GM21723 (cell line): ENCODE measurements around the gene KCNIP1.
A peak's percentile ranks its signal among the peaks of the same experiment; 100 is the strongest.

ENCODE experiments used
- ATAC-seq: cut with Tn5 transposase; IDR thresholded peaks from one replicate; pipeline ENCODE4 v1.9.1; 2021; ENCODE audit warnings: mild to moderate bottlenecking, moderate library complexity; ENCODE audit not compliant: unreplicated experiment

Gene KCNIP1

DNA sequence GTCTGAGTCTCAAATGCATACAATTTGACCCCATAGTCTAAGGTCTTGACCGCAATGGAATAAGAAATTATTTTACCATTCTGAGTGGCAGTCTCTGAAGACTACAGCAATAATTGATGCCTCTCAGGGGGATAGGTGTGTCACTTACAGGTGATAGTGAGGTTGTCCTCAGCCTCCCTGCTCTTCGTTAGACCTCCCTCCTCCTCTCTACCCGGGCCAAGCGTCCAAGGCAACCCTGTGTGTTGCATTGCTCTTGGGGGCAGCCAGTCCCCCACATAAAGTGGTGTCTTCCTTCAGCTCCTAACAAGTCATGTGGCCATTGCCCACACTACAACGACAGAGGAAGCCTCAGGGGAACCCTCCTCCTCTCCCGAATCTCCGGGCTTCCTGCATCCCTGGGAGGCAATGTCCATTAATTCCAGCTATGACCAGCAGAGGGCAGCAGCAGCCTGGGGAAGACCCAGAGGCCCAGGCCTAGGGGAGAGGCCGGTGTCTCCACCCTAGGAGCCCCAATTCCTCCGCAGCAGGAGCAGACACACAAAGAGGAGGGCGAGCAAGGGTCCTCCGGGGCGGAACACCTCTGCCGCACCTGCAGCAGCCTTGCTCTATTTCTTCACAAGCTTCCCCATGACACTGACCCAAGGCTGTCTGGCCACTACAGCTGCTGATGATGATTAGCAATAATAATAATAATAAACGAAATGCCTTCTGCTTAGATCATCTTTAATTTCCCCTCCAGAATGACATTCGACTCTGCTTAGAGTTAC lies 134.8 kb downstream of the KCNIP1 start:
- ATAC-seq, result peak; percentile 85

DNA sequence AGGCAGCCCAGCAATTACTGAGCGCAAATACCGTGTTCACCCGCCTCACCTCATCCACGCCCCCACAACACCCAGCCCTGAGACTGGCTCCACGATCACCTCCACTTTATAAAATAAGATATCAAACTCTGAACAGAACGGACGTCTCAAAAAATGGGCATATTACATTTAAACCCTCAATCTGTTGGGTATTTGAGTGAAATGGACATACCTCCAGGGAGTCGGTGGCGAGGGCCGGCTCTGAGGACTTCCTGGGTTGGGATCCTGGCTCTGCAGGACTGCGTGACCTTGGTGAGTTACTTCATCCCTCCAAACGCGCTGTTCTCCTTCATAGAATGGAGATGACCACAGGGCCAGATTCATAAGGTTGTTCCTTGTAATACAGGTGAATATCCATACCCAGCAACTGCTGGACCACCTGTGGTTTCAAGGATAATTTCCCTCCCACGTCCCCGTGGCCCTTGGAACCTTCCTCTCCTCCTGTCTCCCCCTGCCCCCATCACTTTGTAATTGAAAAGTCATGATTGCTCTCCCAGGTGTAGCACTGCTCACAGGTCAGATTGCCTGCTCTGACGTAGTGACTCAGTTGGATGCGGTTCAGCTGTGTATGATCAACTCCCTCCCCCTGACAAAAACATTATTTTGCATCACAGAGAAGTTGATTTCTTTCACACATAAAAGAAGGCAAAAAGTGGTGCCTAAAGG lies 135.6 kb downstream of the KCNIP1 start:
- ATAC-seq, result no peak

DNA sequence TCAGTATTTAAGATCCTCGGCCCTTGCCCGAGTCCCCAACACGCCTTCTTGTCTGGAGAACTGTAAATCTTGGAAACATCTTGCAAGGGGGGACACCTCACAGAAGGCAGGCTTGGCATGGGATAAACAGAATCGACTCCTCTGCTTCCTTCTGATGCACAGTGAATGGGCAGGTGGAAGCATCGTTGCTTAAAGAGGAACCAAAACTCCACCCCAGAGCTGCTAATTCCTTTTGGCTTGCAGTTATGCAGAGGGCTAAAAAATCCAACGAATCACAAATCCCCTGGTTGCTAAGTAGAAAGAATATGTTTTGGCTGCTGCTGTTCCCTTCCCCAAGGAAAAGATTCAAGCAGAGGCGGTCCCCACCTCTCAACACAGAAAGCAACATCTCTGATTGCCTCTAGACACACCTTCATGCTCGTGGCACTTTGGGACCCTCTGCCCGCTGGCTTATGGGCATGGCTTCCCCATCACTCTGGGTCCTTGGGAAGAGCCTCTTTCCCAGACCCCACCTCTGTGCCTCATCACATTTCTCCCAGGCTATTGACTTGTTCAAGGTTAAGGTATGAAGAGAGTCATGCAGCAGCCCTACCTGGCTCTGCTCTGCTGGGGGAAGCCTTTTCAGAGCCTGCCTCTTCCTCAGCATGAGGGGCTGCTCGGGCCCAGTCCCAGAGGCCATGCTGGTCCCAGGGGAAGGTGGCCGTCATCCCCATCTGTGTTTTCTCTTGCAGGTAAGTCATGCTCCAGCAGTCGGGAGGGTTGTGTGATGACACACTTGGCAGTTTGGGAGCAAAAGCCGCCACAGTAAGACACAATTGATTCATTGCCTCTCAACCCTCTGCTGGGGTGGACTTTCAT lies 137.1 kb downstream of the KCNIP1 start:
- no peak for ATAC-seq

DNA sequence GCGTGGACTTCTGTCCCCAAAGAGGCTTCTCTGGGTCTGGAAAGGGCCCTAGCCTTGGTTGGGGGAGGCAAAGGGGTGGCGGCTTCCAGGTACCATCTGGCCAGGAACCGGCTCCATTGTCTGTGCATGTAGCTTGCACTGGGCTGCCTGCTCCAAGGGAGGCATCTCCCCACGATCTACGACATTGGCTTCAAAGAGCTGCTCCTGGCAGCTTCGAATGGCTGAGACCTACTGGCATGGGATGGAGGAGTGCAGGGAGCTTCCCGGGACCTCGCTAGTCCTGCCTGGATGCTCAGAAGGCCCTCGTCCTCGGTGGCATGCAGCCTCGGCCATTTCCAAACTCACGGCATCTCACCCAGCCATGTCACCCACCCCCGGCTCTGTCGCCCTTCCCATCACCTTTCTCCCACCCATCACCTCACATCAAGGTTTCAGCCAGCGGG lies 137.8 kb downstream of the KCNIP1 start:
- no peak for ATAC-seq

DNA sequence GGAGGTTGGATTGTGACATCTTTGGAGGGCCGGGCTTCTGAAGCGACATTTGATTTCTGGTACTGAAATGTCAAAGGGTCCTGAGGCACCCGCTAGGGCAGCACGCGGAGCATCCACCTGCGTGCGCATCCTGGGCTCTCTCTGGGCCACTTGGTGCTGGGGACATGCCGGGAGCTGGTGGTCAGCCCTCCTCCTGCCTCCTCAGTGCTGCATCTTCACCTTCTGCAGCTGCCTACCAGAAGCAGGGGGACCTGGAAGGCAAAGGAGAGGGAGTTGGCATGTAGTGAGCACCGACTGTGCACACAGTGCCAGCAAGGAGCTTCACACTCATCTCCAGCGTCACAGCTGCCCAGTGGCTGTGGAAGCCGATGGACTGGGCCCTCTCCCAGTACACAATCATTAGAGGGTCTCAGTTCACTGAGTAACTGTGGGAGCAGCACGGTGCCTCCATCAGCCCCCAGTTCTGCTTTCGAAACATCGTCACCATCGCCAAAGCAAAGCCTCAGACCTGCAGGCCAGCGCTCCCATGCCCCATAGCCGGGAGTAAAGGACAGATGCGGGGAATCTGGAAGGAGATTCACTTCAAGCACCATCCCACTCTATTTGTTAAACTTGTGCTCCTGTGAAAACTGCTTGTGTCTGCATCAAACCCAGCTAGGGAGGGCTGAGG lies 138.4 kb downstream of the KCNIP1 start:
- ATAC-seq, result no peak

DNA sequence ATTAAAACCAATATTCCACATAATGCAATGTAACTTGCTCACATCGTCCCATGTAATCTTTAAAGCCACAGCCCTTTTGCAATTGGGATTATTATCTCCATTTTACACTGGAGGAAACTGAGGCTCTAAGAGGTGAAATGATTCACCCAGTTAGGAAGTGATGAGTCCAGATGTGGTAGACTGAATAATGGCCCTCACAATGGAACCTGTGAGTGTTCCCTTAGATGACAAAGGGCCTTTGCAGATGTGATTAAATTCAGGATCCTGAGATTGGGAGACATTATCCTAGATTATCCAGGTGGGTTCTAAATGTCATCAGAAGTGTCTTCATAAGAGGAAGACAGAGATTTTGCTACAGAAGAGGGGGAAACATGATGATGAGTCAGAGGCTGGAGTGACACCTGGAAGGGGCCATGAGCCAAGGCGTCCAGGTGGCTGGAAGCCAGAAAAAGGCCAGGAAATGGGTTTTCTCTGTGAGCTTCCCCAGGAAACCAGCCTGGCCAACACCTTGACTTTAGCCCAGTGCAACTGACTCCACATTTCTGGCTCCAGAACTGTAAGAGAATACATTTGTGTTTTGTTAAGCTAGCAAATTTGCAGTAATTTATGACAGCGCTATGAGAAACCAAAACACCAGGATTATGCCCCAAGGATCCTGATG lies 139.1 kb downstream of the KCNIP1 start:
- ATAC-seq, result no peak

DNA sequence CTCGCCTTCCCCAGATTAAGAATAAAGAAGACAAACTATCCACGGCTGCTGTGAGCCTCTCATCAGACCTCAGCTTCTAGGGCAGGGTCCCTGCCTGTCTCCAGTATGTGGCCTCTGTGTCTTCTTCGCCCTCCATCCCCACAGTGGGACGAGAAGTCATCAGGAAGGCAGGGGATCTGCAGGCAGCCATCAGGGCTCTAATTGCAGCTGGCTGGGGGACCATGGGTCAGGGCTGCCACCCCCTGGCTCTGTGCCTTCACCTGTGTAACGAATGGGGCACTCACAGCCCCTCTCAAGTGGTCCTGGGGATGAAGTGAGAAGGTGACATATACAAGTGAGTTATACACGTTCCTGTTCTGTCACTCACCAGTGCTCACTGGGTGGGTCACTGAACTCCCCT lies 139.8 kb downstream of the KCNIP1 start:
- ATAC-seq, result no peak

DNA sequence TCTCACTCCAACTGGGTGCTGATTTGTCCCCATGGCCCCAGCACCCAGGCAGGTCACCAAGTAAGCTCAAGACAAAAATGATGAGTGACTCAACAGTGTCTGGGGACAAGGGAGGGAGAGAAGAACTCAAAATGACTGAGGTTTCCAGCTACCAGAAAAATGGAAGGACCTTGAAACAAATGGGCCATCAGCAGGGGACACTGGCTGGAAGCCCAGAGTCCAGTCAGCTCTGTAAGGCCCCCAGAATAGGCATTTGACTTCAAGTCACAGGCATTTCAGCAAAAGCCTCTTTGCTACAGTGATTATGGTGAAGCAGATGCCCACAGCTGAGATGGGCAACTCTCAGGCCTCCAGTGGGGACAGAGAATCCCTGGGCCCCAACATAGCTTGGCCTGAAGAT lies 140.7 kb downstream of the KCNIP1 start:
- ATAC-seq, result no peak

DNA sequence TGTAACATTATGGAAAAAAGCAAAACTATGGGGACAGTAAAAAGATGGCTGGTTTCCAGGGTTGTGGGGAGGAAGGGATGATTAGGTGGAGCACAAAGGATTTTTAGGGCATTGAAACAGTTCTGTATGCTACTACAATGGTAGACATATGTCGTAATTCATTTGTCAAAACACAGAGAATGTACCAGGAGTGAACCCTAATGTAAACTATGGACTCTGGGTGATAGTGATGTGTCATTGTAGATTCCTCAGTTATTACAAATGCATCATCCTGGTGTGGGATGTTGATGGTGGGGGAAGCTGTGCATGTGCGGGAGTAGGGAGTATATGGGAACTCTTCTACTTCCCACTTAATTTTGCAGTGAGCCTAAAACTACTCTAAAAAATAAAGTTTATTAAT lies 144.7 kb downstream of the KCNIP1 start:
- ATAC-seq, result no peak

DNA sequence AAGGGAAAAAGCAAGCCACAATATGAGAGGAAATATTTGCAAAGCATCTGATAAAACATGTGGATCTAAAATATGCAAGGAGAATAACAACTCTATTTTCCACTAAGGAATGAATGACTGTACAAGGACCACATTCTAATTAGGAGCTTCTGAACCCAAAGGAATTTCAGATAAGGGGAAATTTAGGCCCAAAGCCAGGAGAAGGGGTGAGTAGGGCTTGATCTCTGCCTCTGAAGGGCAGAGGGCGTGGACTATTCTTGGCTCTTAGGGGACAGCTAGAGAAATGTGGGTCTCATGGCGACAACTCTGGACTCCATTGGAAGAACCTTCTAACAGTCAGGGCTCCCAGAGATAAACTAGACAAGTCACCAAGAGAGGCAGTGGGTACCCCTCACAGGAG lies 147.0 kb downstream of the KCNIP1 start:
- ATAC-seq, result no peak

DNA sequence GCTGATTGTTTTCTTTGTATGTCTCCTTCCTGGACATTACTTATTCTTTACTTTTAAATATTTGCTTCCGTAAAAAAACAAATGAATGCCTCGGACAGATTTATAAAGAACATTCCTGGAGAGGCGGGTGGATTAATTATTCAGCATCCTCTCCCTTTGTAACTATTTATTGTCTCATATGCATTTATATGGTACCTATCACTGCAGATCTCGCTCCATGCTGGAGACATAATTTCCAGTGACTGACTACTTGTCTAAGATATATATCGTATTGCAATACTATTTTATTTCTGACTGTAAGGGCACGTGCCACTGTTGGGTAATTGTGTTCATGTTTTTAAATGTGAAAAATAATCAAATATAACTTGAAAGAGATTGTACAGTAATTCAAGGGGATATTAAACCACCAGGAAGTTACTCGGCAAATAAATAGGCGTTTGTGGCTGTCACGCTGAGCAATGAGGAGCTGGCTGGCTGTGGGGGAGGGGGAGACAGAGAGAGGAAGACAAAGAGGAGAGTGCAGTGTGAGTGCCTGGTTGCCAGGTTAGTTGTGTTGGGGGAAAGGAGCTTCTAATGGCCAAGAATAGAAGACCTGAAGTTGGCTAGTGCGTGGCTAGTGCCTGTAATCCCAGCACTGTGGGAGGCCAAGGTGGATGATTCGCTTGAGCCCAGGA lies 147.9 kb downstream of the KCNIP1 start:
- ATAC-seq, result no peak

DNA sequence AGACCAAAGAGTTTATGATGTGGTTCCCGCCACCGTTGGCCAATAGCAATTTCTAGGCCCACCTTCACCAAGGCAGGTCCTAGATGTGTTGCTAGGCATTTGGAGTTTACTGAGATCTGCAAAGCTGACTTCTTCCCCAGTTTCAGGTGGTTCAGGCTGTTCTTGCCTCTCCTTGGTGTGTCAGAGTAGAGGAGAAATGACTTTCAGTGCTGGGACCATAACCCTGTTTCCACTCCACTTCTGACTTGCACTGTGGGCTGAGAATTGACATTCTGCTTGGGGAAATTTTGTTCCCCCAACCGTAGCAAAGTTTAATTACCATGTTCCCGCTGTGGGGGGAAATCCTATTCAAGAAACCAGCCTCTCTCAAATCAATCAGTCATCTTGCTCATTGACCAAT lies 151.7 kb downstream of the KCNIP1 start:
- ATAC-seq, result no peak

DNA sequence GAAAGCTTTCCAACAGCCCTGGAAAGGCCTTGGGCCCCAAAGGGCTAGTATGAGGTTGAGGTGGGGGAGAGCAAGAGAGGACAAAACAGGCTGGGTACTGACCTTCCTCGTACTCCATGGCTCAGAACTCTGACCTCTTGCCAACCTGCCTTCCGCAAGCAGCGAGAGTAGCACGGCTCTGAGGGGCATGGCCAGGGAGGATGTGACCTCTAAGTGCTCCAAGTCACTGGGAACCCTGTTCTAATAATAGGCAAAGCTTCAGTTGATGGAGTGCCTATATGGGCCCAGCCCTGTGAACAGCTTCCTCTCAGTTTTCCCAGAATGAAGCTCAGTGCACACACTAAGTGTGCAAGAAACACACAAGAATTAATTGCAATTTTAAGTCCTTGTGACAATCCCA lies 152.1 kb downstream of the KCNIP1 start:
- no peak for ATAC-seq

DNA sequence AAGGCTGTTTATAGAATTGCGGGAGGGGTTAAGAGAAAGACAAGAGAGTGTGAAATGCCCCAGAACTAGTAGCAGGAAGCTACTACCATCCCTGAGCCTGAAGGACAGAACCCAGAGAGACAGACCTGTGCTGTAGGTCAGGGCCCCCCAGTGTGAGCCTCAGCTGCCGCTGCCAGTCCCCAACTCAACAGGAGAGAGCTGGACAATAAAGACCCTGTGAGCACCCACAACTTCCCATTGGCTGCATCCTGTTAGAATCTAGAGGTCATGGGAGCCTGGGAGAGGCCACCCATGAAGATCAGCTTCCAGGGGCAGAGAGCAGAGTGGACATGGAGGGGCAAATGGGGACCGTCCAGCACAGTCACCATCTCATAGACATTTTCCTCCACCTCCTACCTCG lies 152.5 kb downstream of the KCNIP1 start:
- ATAC-seq, result no peak

DNA sequence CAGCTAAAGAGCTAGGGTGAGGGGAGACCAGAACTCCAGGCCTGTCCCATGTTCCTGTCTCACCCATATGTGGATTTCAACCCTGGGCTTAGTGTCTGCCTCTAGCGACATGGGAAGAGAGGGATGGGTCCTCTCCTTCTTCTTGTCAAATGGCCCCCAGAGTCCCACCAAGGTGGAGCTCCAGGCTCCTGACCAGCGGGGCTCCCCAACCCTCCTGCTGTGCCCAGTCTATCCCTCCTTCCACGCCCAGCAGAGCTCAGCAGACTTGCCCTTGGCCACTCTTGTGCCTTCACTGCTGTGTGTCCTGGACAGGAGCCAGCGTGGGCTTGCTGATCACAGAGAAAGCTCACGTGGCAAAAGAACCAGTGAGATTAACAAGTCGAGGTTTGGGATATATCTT lies 156.7 kb downstream of the KCNIP1 start:
- no peak for ATAC-seq

DNA sequence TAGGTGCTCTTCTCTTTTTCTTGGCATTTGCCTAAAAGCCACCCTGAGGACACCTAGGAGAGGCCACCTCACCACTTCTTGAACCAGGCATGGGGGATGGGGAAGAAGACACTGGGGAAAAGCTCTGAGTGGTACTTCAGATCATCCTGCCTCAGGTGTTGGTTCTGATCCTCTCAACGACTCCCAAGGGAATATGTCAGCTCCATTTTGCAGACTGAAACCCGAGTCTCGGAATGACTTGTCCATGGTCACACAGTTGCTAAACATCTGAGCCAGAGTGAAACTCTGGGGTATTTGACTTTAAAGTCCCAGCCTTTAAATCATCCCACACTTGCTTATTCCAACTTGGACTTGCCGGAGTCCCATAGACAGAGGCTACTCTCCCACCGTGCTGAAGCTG lies 159.1 kb downstream of the KCNIP1 start:
- no peak for ATAC-seq

DNA sequence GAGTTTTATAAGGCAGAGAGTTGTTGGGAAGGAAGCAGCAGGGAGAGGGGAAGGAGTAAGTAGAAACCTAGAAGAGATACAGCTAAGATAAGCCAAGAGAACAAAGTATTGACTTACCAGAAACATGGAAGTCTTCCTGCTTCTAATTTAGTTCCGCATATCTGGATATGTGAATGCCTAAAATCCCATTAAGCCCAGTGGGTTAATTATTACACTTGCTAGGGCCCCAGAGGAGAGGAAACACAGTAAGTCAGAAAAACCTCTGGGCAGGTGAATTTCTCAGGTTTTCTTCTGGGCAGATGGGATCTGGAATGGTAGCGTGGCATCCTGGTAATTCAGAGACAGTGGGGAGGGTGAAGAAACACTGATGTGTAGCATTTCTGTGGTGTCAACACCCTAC lies 175.0 kb downstream of the KCNIP1 start:
- no peak for ATAC-seq

DNA sequence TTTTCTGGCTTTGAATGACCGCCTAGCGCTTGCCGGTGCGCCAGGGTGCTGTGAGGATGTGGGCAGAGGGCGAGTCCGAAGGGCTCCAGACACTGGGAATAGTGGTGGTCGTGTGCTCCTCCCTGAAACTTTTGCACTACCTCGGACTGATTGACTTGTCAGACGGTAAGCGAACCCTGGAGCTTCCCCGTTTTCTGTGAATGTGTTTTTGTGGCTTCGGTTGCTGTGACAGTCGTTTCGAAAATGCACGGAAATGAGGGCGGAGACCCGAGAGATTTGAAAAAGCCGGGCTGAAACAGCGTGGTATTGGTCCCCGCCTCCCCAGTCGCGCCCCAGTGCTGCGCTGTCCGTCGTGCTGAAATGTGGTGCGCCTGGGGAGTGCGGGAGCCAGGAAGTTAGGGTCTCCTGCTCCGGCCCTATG lies 177.2 kb downstream of the KCNIP1 start:
- ATAC-seq, result peak; percentile 86

DNA sequence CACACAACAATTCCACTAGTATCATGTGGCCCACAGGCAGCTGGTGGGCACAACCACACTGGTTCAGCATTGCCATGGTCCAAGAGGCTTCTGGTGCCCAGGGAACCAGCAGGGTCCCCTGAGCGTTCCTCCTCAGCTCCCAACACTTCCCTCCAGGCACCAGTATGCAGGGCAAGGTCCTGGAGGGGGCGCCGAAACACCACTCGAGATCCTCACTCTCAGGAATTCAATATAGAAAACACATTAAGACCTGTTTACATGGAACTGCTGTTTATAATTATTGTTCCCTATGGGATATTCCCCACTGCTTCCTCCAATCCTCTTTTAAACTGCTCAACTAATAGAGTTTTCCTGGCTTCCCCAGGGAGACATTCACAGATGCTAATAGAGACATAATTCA lies 187.8 kb downstream of the KCNIP1 start:
- no peak for ATAC-seq

DNA sequence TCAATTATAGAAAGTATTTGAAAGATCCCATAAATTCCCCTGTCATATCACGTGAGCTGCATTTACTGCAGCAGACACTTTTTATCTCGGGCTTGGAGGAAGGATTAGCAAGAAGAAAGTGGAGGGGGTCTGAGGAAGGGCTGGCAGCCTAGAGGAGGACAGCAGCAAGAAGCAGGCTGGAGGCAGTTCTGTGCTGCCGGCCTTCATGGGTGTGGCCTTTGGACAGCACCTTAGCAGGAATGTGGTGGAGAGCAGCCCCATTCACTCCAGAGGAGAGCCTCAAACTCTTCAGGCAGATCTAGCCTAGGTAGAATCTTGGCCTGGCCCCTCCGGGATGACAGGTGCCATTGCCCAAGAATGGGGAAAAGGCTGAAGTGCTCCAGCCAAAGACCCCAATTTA lies 189.9 kb downstream of the KCNIP1 start:
- no peak for ATAC-seq
